Measurements from ENCODE around the gene MYH9.
"Not testable (repeated sequence)": the region's sequence is repeated elsewhere in the genome, so short reads cannot be mapped to it uniquely, and the experiment has no call there.

GRCh38 chr22:36263886-36264664 lies 123.7 kb downstream of the MYH9 start:
- TF ChIP-seq CTCF (conservative IDR thresholded peaks at IDR 0.05); ZFX (IDR thresholded peaks at IDR 0.05): not testable (repeated sequence)
